ENCODE measurements around the gene PDLIM3. TPM values are rescaled to one million over a fixed set of nuclear protein-coding genes. Genes with fewer than 3 reads are reported as not detected.
A peak's percentile ranks its signal among the peaks of the same experiment; 100 is the strongest.

The PDLIM3 gene
- 100 to 1,000 TPM; 219 to 636 (median 486) TPM for polyA plus RNA-seq (ENCODE audit: insufficient read length in 10 of 10)
- long read RNA-seq, donor 1, transcript PDLIM3-201 (8 exons, 2,803 nt), result minor isoform, 13 of 127 reads
- long read RNA-seq, donor 1, transcript PDLIM3-203 (7 exons, 1,672 nt), result major isoform, 68 of 127 reads
- long read RNA-seq, donor 1, transcript PDLIM3-210 (3 exons, 906 nt), result minor isoform, 6 of 127 reads
- long read RNA-seq, donor 1, partial matches to known transcripts, result 30 of 127 reads
- long read RNA-seq, donor 1, other reads (novel, unspliced or antisense), result 0 of 127 reads
- long read RNA-seq, donor 2, transcript PDLIM3-211 (3 exons, 622 nt), result minor isoform, 5 of 231 reads
- long read RNA-seq, donor 2, transcript PDLIM3-210 (3 exons, 906 nt), result minor isoform, 10 of 231 reads
- long read RNA-seq, donor 2, transcript PDLIM3-203 (7 exons, 1,672 nt), result major isoform, 55 of 231 reads
- long read RNA-seq, donor 2, transcript PDLIM3-201 (8 exons, 2,803 nt), result minor isoform, 29 of 231 reads
- long read RNA-seq, donor 2, partial matches to known transcripts, result 128 of 231 reads
- long read RNA-seq, donor 2, other reads (novel, unspliced or antisense), result 0 of 231 reads
- long read RNA-seq, donor 3, result 0 reads
- long read RNA-seq, donor 4, transcript PDLIM3-203 (7 exons, 1,672 nt), result major isoform, 44 of 176 reads
- long read RNA-seq, donor 4, transcript PDLIM3-201 (8 exons, 2,803 nt), result minor isoform, 17 of 176 reads
- long read RNA-seq, donor 4, partial matches to known transcripts, result 106 of 176 reads
- long read RNA-seq, donor 4, other reads (novel, unspliced or antisense), result 0 of 176 reads
- long read RNA-seq, donor 5, transcript PDLIM3-211 (3 exons, 622 nt), result minor isoform, 9 of 122 reads
- long read RNA-seq, donor 5, transcript PDLIM3-203 (7 exons, 1,672 nt), result major isoform, 52 of 122 reads
- long read RNA-seq, donor 5, transcript PDLIM3-201 (8 exons, 2,803 nt), result minor isoform, 16 of 122 reads
- long read RNA-seq, donor 5, partial matches to known transcripts, result 39 of 122 reads
- long read RNA-seq, donor 5, other reads (novel, unspliced or antisense), result 0 of 122 reads
- long read RNA-seq, donor 6, transcript PDLIM3-203 (7 exons, 1,672 nt), result major isoform, 81 of 137 reads
- long read RNA-seq, donor 6, transcript PDLIM3-211 (3 exons, 622 nt), result minor isoform, 7 of 137 reads
- long read RNA-seq, donor 6, transcript PDLIM3-210 (3 exons, 906 nt), result minor isoform, 7 of 137 reads
- long read RNA-seq, donor 6, transcript PDLIM3-201 (8 exons, 2,803 nt), result minor isoform, 21 of 137 reads
- long read RNA-seq, donor 6, partial matches to known transcripts, result 17 of 137 reads
- long read RNA-seq, donor 6, other reads (novel, unspliced or antisense), result 0 of 137 reads
- long read RNA-seq, donor 7, transcript PDLIM3-203 (7 exons, 1,672 nt), result major isoform, 31 of 212 reads
- long read RNA-seq, donor 7, transcript PDLIM3-210 (3 exons, 906 nt), result minor isoform, 8 of 212 reads
- long read RNA-seq, donor 7, transcript PDLIM3-201 (8 exons, 2,803 nt), result minor isoform, 14 of 212 reads
- long read RNA-seq, donor 7, partial matches to known transcripts, result 154 of 212 reads
- long read RNA-seq, donor 7, other reads (novel, unspliced or antisense), result 0 of 212 reads
- long read RNA-seq, donor 8, transcript PDLIM3-203 (7 exons, 1,672 nt), result major isoform, 30 of 45 reads
- long read RNA-seq, donor 8, partial matches to known transcripts, result 7 of 45 reads
- long read RNA-seq, donor 8, other reads (novel, unspliced or antisense), result 0 of 45 reads
- long read RNA-seq, donor 9, transcript PDLIM3-203 (7 exons, 1,672 nt), result major isoform, 6 of 26 reads
- long read RNA-seq, donor 9, partial matches to known transcripts, result 14 of 26 reads
- long read RNA-seq, donor 9, other reads (novel, unspliced or antisense), result 0 of 26 reads

- DNase-seq, result peak; percentile 75 to 78 (median 77)
Observed at GRCh38 chr4:185534866-185535611, at the start of gene PDLIM3. Gene PDLIM3, minus strand, starts transcription at chr4:185535507. Its CDS starts 73 bp downstream, at chr4:185535434.

GRCh38 chr4:185583813-185584212 is 48.5 kb upstream of the PDLIM3 start:
- DNase-seq, result no peak

GRCh38 chr4:185582651-185583400 is 47.5 kb upstream of the PDLIM3 start:
- no peak for DNase-seq

GRCh38 chr4:185580699-185581098 is 45.4 kb upstream of the PDLIM3 start:
- DNase-seq, result no peak

- no peak for DNase-seq
Observed at GRCh38 chr4:185578284-185578683, 43.0 kb upstream of the PDLIM3 start.

GRCh38 chr4:185576962-185577950 is 41.9 kb upstream of the PDLIM3 start:
- DNase-seq, result peak in 2 of 3 donors; percentile 72 to 74

GRCh38 chr4:185576314-185576961 is 41.1 kb upstream of the PDLIM3 start:
- no peak for DNase-seq

- DNase-seq, result peak in 2 of 3 donors; percentile 58 to 82
Observed at GRCh38 chr4:185573651-185574199, 38.4 kb upstream of the PDLIM3 start.

- no peak for DNase-seq
Observed at GRCh38 chr4:185570727-185571126, 35.4 kb upstream of the PDLIM3 start.

GRCh38 chr4:185567381-185568376 is 32.4 kb upstream of the PDLIM3 start:
- peak; percentile 72 to 80 (median 80) for DNase-seq

GRCh38 chr4:185566972-185567371 is 31.7 kb upstream of the PDLIM3 start:
- DNase-seq, result peak; percentile 67 to 83 (median 68)

- peak in 1 of 3 donors; percentile 39 for DNase-seq
Observed at GRCh38 chr4:185566425-185566824, 31.1 kb upstream of the PDLIM3 start.

- DNase-seq, result no peak
Observed at GRCh38 chr4:185565696-185566095, 30.4 kb upstream of the PDLIM3 start.

GRCh38 chr4:185564349-185564748 is 29.0 kb upstream of the PDLIM3 start:
- no peak for DNase-seq

GRCh38 chr4:185562531-185562930 is 27.2 kb upstream of the PDLIM3 start:
- no peak for DNase-seq

Measured in muscle of back (tissue), 13 donors.